Measurements from ENCODE around the gene MPHOSPH8. TPM values are rescaled to one million over a fixed set of nuclear protein-coding genes. Genes with fewer than 3 reads are reported as not detected.

The MPHOSPH8 gene
- total RNA-seq, 1 donor from 2014 or later = 29.4 TPM

DNA sequence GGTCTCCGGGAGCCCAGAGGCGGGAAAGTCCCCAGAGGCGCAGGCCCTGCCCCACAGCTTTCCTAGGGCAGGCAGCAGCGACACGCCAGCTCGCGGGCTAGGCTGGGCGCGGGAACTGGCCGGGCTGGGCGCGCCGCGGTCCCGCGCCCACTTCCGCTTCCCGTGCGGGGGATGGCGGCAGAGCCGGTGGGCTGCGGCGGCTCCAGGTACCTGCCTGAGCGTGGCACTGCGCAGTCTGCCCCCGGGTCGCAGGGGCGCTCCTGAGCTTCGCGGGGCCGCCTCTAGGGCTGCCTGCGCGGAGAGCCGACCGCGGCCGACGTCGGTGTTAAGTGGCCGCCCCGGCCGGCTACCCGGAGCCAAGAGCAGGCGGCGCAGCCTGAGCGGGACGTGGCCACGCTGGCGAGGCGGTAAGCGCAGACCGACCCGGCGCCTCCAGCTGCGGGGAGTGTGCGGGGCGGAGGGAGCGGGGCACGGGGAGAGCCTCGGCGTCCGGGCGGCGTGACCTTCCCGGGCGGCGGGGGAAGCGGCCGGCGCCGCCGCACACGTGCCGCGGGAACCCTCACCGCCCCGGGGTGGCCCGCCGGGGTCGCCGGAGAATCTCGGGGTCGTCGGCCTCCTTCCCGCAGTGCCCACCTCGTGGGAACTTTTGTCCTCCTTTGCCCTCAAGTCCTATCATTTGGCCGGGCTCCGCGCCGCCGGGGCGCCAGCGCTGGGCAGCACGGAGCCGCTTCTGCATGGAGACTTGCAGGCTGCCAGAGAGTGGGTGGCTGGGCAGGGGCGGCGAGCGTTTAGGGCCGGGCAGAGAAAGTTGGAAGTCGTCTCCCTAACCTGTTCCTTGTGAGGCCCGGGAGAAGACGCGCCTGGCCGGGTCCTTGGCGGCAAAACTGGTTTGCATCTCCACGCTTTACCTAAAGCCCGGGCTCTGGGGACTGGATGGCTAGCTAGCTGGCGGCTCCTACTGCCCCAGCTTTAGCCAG lies 31.4 kb upstream of the MPHOSPH8 start:
- intact Hi-C loops (cut with micrococcal nuclease) = no loop called here
- Histone ChIP-seq H3K9me3 (replicated peaks) (peaks cover 3% of the 10 kb centered on the region), H3K36me3 (no peaks in the 10 kb centered on the region), H3K27ac (replicated peaks) (peak overlapping the region; percentile 54), H3K27me3 (ENCODE audit: low read depth) (peaks cover 67% of the 10 kb centered on the region), H3K4me3 (peak overlapping the region; percentile 73), H3K4me1 (peaks cover 12% of the 10 kb centered on the region)
- DNase-seq = peak; percentile 38
- TF ChIP-seq, protein P1, sequence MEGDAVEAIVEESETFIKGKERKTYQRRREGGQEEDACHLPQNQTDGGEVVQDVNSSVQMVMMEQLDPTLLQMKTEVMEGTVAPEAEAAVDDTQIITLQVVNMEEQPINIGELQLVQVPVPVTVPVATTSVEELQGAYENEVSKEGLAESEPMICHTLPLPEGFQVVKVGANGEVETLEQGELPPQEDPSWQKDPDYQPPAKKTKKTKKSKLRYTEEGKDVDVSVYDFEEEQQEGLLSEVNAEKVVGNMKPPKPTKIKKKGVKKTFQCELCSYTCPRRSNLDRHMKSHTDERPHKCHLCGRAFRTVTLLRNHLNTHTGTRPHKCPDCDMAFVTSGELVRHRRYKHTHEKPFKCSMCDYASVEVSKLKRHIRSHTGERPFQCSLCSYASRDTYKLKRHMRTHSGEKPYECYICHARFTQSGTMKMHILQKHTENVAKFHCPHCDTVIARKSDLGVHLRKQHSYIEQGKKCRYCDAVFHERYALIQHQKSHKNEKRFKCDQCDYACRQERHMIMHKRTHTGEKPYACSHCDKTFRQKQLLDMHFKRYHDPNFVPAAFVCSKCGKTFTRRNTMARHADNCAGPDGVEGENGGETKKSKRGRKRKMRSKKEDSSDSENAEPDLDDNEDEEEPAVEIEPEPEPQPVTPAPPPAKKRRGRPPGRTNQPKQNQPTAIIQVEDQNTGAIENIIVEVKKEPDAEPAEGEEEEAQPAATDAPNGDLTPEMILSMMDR (IDR thresholded peaks at IDR 0.05; ENCODE audit: borderline replicate concordance) = peak; percentile 55

DNA sequence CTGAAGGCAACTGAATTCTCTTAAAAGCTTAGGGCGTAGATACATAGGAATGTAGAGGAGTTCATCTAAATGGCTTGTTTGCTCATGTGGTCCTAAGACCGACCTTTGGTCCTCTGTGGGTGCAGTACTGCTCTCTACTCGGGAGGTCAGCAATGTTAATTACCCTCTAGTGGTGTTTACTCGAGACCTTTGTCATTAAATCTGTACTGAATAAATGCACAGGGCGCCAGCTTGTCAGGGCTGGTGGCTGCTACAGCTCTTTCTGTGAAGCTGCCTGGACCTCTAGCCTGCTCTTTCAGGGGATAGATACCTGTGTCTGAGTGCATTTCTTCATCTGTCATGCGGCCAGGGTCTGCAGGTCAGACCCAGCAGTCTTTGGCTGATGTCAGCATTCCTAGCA lies 29.2 kb upstream of the MPHOSPH8 start:
- intact Hi-C loops (cut with micrococcal nuclease) = no loop called here
- no peak overlapping the region for H3K27ac ChIP-seq (replicated peaks)
- no peak overlapping the region for H3K4me3 ChIP-seq
- peaks cover 6% of the 10 kb centered on the region for H3K9me3 ChIP-seq (replicated peaks)
- no peak for DNase-seq
- H3K27me3 ChIP-seq (ENCODE audit: low read depth) = peaks cover 45% of the 10 kb centered on the region
- H3K36me3 ChIP-seq = no peaks in the 10 kb centered on the region
- TF ChIP-seq, protein P1 (IDR thresholded peaks at IDR 0.05; ENCODE audit: borderline replicate concordance) = no peak
- H3K4me1 ChIP-seq = peaks cover 12% of the 10 kb centered on the region

DNA sequence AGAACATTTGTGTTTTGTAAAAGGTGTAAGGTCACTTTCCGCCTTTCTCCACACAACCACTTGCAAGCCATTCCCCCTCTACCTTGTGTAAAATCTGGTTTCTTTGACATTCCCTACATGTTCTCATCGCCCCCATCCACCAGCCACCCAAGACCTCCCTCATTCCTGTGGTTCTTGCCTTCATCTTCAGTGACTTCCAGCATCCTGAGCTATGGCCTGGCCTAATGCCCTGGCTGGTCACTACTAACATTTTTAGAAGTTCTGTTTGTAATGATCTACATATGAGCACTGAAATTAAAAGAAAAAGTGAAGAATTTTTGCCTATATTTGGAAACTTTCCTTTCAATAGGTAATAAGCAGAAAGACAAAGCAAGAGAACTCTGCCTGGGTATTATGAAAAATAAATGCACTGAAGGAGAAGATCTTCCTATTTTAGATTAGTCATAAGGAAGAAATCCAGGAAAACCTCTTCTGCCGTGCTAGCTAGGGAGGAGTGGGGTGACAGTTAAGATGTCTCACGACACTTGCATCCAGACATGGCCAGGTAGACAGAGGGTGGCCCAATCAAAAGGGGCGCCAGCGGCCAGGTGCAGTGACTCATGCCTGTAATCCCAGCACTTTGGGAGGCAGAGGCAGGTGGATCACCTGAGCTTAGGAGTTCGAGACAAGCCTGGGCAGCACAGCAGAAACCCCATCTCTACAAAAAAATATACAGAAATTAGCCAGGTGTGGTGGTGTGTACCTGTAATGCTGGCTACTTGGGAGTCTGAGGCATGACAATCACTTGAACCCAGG lies 28.1 kb upstream of the MPHOSPH8 start:
- peaks cover 12% of the 10 kb centered on the region for H3K4me1 ChIP-seq

DNA sequence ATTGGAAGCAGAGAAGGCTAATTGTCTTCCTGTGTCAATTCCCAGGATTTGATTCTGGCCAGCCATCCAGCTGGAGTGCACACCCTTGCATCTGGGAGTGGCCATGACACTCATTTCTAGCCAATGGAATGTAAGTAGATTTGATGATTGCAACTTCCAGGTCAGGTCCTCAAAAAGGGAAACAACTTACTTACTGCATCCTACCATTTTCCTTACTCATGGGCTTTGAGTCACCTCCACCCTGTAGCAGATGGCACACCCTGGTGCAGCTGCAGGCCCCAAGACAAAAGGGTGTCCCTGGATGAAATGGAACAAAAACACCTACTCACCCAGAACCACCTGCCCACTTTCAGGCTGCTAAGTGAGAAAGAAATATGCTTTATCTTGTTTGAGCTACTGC lies 27.3 kb upstream of the MPHOSPH8 start:
- peaks cover 7% of the 10 kb centered on the region for H3K9me3 ChIP-seq (replicated peaks)
- no peak for DNase-seq
- peaks cover 35% of the 10 kb centered on the region for H3K27me3 ChIP-seq (ENCODE audit: low read depth)
- TF ChIP-seq, protein P1 (IDR thresholded peaks at IDR 0.05; ENCODE audit: borderline replicate concordance) = no peak
- H3K27ac ChIP-seq (replicated peaks) = no peak overlapping the region
- H3K4me3 ChIP-seq = no peak overlapping the region
- H3K4me1 ChIP-seq = peaks cover 12% of the 10 kb centered on the region
- intact Hi-C loops (cut with micrococcal nuclease) = no loop called here
- no peaks in the 10 kb centered on the region for H3K36me3 ChIP-seq

More for the DNA sequence above, 28.1 kb upstream of the MPHOSPH8 start:
- Histone ChIP-seq H3K36me3 (no peaks in the 10 kb centered on the region), H3K27me3 (ENCODE audit: low read depth) (peaks cover 38% of the 10 kb centered on the region), H3K27ac (replicated peaks) (no peak overlapping the region), H3K4me3 (no peak overlapping the region), H3K9me3 (replicated peaks) (peaks cover 7% of the 10 kb centered on the region)
- TF ChIP-seq, protein P1 (IDR thresholded peaks at IDR 0.05; ENCODE audit: borderline replicate concordance) = no peak
- DNase-seq = no peak
- intact Hi-C loops (cut with micrococcal nuclease) = no loop called here

DNA sequence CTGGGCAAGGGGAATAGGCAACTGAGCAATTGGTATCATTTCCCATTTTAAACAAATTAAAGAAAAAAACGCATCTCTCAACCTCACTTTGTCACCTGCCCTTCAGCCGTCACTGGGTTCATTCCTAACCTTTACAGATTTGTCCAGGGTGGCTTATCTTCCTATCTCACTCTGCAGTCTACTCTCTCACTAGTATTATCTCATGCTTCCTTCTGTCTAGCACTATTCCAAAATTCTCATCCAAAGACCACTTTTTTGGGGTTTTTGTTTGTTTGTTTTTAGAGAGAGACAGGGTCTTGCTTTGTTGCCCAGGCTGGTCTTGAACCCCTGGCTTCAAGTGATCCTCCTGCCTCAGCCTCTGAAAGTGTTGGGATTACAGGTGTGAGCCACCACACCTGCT lies 26.7 kb upstream of the MPHOSPH8 start:
- peaks cover 29% of the 10 kb centered on the region for H3K27me3 ChIP-seq (ENCODE audit: low read depth)
- intact Hi-C loops (cut with micrococcal nuclease) = no loop called here

More for the DNA sequence above, 26.7 kb upstream of the MPHOSPH8 start:
- no peaks in the 10 kb centered on the region for H3K36me3 ChIP-seq
- H3K9me3 ChIP-seq (replicated peaks) = peaks cover 7% of the 10 kb centered on the region
- no peak overlapping the region for H3K27ac ChIP-seq (replicated peaks)
- TF ChIP-seq, protein P1 (IDR thresholded peaks at IDR 0.05; ENCODE audit: borderline replicate concordance) = no peak
- no peak for DNase-seq
- no peak overlapping the region for H3K4me3 ChIP-seq
- H3K4me1 ChIP-seq = peaks cover 8% of the 10 kb centered on the region

All from left ventricle myocardium inferior (tissue), 1 donor.